HG03196 (cell line): Measurements from ENCODE around the gene TUBG1.
"Not testable (repeated sequence)": the region's sequence is repeated elsewhere in the genome, so short reads cannot be mapped to it uniquely, and the experiment has no call there.

Experiments
- ATAC-seq: cut with Tn5 transposase; IDR thresholded peaks from one replicate; pipeline ENCODE4 v1.9.1; 2021; ENCODE audit not compliant: unreplicated experiment

Gene TUBG1

DNA sequence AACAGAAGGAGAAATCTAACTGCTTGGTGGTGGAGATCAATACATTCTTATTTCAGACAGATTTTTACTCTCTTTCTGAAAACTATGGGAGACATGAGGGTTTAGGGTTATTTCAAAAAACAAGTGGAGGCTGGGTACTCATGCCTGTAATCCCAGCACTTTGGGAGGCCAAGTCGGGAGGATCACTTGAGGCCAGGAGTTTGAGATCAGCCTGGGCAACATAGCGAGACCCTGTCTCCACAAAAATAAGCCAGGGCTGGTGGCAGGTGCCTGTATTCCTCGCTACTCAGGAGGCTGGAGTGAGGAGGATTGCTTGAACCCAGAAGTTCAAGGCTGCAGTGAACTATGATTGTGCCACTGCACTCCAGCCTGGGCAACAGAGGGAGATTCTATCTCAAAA, 12.5 kb downstream of the TUBG1 start:
- not testable (repeated sequence) for ATAC-seq

DNA sequence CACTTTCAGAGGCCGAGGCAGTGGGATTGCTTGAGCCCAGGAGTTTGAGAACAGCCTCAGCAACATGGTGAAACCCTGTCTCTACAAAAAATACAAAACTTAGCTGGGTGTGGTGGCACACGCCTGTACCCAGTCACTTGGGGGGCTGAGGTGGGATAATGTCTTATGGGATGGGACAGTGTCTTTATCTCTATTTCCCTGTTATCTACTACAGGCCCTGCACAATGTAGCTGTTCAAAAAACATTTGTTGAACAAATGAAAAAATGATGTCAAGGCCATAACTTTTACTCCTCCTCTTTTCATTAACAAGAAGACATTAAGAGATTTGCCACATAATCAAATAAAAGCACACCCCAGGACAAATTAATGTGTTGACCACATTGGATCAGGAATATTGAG, 13.8 kb downstream of the TUBG1 start:
- no peak for ATAC-seq

DNA sequence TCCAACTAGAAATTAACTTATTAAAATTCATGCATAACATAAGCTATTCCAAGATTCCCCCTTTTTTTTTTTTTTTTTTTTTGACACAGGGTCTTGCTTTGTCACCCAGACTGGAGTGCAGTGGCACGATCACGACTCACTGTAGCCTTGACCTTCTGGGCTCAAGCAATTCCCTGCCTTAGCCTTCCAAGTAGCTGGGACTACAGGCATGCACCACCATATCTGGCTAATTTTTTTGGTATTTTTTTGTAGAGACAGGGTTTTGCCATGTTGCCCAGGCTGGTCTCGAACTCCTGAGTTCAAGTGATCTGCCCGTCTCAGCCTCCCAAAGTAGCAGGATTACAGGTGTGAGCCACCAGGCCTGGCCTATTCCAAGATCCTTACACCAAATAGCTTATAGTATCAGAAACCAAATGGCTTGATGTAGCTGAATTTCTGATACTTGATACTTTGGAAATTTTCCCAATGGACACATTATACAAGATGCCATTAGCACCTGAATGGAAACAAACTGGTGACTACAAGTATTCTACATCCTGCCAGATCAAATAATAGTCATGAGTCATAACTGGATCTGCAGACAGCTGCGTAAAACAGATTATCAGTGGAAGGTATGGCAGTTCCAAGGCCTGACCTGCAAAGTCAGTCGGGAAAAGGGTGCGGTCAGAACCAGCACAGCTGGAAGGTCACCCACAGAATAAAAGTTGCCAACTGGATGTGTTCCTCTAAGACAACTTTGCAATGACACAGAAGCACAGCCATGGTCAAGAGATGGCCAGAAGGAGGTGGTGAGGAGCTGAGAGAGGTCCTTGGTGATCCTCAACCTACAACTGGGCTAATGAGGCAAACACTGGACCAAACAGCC, 14.5 kb downstream of the TUBG1 start:
- ATAC-seq: no peak

DNA sequence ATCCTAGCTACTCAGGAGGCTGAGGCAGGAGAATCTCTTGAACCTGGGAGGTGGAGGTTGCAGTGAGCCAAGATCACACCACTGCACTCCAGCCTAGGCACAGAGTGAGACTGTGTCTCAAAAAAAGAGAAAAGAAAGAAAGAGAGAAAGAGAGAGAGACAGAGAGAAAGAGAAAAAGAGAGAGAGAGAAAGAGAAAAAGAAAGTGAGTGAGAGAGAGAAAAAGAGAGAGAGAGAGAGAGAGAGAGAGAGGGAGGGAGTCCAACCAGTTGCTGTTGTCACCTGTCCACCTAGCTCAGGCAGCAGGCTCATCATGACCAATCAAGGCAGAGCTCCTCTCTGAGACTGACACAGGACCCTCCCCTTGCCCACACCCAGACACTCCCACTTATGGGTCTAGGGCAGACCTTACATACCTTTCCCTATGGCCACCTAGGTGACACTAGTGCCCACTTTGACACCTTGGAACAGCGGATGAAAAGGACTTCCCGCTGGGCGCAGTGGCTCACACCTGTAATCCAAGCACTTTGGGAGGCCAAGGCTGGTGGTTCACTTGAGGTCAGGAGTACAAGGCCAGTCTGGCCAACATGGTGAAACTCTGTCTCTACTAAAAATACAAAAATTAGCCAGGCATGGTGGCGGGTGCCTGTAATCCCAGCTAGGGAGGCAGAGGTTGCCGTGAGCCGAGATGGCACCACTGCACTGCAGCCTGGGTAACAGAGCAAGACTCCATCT, 17.7 kb downstream of the TUBG1 start:
- ATAC-seq: not testable (repeated sequence)

DNA sequence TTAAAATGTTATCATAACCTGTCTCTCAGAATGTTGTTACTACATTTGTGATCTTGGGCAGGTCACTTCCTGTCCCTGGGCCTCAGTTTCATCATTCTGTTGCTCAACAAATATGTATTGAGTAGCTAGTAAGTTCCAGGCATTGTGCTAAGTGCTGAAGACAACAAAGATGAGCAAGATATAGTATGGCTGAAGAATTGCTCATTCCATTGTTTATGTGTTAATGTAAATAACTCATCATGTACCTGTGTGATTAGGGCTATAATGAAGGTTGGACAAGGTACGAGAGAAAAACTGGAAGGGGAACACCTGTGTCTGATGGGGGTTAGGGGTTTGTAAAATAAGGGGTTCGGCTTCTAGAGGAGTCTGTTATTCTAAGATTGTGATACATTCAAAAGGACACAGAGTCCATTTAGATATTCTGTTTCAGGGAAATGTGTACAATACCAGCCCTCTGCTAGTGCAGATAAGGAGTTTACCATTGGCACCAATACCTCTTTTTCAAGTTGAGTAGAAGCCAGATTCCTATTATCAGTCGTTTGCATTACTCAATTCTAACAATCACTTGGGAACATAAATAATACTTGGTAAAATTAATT, 20.0 kb downstream of the TUBG1 start:
- no peak for ATAC-seq

DNA sequence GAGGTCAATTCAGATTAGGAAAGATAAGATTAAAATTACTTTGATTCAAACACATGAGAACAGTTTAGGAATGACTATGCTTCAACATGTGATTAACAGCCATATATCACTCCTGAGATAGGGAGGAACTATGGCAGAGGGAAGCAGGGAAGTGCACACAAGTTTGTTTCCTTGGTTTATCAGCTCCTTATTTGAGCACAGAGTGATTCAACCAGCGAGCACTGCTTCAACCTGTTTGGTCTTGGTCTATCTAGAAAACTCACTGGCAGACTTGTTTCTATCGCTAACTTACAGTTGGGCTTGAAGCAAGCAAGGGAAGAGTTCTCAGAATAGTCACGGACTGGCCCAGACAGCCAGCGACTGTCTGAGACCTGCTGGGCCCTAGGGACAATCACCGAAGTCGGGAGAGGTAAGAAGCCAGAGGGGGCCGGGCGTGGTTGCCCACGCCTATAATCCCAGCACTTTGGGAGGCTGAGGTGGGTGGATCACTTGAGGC, 23.5 kb downstream of the TUBG1 start:
- no peak for ATAC-seq

DNA sequence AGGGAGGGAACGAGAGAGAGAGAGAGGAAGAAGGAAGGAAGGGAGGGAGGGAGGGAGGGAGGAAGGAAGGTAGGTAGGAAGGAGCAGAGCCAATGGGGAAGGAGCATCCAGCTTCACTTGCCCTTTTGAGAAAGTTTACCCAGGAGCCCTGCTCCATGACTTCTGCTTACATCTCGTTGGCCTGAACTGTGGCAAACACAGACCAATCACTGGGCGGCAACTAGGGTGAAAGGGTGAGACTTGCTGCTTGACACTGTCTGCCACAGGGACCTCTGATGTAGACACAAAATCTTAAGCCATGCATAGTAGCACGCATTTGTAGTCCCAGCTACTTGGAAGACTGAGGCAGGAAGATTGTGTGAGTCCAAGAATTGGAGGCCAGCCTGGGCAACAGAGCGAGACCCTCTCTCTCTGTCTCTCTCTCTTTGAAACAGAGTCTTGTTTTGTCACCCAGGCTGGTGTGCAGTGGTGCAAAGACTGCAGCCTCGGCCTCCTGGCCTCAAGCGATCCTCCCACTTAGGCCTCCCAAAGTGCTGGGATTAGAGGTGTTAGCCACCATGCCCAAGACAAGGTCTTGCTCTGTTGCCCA, 30.1 kb downstream of the TUBG1 start:
- no peak for ATAC-seq

DNA sequence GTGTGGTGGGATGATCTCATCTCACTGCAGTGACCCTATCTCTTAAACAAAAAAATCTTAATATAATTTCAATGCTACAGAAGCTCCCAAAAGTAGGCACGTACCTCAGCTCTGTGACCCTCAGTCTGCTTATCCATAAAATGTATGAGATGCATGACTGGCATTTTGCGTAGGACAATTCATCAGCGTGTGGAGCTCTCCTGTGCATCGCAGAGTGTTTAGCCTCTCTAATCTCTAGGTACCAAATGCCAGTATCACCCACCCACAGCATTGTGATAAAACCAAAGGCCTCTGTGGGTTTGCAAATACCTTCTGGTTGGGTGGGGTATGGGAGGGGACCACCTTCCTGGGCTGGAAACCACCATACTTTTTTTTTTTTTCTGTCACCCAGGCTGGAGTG, 30.6 kb downstream of the TUBG1 start:
- ATAC-seq: no peak

DNA sequence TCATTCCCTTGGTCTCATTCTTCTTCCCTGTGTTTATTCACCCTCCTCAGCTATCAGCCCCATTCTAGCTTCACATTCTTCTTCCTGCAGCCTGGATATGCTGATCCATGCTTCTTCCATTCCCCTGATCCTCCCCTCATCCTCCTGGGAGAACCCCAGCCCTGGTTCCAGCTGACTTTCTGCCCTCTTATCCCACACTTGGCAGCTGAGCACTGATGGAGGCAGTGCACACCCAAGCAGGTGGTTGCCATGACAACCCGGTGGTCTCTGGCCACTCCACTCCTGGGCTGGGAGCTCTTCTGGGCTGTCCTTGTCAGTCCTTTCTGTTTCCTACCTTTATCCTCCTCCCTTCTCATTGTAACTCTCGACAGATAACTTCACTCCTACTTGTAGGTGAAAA, 32.9 kb downstream of the TUBG1 start:
- no peak for ATAC-seq

DNA sequence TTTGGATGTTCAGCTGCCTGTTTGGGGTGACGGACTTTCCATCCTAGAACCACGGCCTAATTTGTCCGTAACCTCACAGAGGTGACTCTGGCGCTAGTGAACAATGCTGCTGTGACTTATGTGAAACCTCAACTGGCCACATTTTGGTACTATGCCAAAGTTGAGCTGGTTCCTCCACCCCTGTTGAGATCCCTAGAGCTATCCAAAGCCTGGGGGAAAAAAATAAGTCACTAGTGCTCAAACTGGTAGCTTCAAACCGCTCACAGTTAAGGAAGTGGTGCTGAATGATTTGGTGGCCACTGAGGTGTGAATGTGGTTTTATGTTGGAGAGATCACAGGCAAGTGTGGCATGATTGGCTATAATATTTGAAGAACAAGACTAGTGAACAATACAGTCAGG, 38.3 kb downstream of the TUBG1 start:
- no peak for ATAC-seq

DNA sequence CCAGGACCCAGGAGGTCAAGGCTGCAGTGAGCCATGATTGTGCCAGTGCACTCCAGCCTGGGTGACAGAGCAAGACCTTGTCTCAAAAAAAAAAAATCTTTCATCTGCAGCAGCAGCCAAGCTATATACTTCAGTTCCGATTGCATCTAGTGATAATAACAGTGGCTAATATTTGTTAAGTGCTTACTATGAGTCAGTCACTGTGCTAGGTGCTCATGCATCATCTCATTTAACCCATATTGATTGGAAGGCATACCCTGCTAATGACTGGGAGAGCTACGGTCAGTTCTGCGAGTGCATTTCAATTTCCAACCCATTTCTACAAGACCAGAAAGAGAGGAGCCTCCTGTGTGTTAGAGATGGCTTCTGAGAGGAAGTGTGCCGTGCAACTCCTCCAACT, 41.9 kb downstream of the TUBG1 start:
- no peak for ATAC-seq

DNA sequence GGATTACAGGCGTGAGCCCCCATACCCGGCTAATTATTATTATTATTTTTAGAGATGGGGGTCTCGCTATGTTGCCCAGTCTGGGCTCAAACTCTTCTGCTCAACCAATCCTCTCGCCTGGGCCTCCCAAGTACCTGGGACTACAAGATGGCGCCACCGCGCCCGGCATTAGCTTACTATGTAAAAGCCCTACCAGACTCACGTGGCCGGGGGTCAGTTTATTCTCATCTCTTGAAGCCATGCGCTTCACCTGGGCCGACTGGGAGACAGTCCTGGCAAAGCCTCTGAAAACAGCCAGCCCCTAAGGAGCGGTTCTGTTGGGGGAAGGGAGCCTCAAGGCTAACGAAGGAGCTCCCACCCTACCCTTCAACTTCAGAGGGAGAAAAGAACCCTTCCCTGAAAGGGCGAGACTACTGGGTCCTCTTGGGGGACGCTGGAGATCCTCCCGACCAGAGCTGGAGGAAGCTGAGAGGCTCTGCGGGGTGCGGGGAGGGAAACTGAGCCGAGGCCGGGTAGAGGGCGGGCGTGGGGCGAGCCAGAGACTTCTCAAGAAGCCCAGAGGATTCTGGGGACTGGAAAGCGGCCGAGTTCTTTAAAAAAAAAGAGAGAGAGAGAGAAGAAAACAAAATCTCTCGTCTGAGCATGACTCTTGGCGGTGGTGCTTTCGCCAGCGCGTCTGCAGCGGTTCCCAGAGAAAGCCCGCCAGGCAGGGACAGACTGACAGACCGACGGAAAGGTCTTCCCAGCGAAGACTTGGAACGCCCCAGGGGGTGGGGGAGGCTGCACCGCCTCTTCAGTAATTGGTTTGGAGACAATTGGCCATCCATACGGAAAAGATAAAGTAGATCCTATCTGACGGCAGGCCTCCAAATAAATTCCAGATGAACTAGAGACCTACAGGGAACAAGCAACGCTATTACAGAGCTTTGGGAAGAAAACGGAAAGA, 44.0 kb downstream of the TUBG1 start:
- no peak for ATAC-seq

DNA sequence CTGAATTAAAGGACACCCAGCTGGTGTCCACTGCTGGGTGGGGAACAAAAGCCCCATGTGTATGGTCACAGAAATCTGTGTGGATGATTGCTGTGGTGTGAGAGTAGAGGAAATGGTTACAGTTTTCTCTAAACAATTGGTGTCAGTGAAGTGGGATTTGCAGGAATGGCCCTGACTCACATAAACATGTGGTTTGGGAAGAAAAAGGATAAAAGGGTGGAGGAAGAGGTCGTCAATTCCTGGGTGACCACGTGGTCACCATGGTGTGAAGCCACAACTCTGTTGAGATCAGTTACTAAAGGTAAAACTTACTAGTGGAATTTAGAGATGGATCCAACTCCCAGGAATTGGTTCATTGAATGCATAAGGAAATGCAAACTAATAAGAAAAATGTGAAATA, 46.0 kb downstream of the TUBG1 start:
- no peak for ATAC-seq

DNA sequence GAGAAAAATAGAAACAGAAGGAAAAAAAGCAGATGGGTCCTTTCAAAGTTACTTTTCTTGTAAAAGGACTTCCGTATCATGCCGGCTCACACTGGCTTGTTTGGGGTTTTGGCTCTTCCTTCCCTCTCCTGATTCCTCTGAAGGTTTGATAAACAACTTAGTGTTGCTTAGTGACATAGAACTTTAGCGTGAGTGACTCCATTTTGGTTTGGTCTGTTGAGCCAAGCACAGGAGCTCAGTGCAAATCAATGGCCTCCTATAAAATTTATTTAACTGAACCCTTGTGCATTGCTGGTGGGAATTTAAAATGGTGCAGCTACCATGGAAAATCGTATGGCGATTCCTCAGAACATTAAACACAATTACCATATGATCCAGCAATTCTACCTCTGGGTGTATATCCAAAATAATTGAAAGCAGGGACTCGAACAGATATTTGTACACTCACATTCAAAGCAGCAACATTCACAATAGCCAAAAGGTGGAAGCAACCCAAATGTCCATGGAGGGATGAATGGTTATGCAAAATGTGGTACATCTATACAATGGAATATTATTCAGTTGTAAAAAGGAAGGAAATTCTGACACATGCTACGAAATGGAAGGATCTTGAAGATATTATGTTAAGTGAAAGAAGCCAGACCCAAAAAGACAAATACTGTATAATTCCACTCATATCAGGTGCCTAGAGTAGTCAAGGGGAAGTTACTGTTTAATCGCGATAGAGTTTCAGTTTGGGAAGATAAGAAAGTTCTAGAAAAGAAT, 48.5 kb downstream of the TUBG1 start:
- ATAC-seq: no peak

DNA sequence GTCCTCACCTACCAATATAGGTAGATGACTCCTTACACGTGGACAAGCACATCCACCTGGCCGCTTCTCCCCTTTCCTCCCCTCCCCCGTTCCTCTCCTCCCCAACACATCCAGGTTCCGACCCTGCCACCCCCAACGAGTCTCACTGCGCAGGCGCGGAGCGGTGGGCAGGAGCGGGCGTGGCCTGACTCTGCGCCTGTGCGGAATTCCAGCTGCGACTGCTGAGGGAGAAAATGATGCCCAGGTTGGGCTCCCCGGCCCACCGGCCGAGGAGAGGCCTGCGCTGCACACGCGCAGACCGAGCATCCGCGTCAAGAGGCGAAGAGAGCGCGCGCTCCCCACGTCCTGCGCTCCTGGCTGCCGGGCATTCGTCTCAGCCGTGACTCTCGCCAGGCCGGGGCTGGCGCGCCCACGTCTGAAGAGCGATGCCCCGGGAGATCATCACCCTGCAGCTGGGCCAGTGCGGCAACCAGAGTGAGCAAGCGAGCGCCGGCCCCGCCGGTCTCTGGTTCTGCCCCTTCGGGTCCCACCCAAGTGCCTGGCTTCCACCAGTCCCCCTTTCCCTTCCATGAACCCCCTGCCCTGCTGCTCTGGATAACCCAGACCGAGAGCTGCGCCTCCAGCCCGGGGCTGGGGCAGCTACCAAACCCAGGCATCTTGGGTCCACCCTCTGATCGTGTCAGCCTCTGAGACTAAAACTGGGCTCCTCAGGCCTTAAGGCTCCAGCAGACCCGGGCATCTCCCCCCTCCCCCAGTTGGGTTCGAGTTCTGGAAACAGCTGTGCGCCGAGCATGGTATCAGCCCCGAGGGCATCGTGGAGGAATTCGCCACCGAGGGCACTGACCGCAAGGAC, 49.8 kb downstream of the TUBG1 start, which contains the start of gene TUBG2:
Gene TUBG2, plus strand, starts transcription at position 206 of the 853 bp plus-strand sequence. Its CDS starts 220 bp downstream, at position 426.
- peak; percentile 48 for ATAC-seq

DNA sequence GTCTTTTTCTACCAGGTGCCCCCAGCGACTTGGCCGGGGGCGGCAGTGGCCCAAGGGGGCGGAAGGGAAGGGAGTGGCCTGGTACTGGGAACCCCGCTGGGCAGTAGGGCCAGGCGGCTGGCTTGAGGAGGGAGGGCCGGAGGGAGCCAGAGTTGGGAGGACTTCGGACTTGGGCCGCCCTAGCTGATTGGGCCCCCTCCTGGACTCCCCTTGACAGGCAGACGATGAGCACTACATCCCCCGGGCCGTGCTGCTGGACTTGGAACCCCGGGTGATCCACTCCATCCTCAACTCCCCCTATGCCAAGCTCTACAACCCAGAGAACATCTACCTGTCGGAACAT, 50.4 kb downstream of the TUBG1 start:
- not testable (repeated sequence) for ATAC-seq

DNA sequence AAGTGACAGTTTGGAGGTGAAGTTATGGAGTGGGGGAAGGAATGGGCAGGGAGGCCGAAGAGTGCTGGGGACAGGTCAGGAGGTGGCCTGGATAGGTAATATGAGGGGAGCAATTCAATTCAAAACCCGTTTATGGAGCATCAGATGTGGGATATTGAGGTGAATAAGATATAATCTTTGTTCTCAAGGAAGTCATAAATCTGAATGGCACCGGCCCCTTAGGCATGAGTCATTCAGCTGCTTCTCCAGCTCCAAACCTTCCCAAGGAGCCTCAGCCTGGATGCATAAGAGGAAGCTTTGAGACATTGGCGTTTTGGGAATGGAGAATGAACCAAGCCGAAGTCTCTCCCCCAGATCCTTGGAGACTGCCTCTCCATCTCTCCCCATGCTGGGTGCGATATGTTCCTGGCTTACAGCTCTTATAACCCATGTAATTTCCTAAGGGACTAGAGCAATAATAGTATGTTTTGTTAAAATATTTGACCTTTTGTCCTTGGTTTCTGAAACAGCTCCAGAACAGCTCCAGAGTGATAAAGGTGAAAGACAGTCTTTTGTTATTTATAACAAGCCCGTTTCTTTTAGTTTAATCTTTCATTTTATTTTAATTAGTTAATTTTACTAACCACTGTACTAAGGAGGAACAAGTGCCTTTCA, 51.3 kb downstream of the TUBG1 start:
- no peak for ATAC-seq
